HG03521 (cell line): Measurements from ENCODE around the gene ACSF3.
"Not testable (repeated sequence)": the region's sequence is repeated elsewhere in the genome, so short reads cannot be mapped to it uniquely, and the experiment has no call there.

ENCODE experiments used
- ATAC-seq: cut with Tn5 transposase; IDR thresholded peaks from one replicate; pipeline ENCODE4 v1.9.1; 2021; ENCODE audit warnings: mild to moderate bottlenecking, moderate library complexity; ENCODE audit not compliant: unreplicated experiment

The ACSF3 gene

GRCh38 chr16:89055894-89056555 is 37.6 kb upstream of the ACSF3 start:
- ATAC-seq: no peak

GRCh38 chr16:89056592-89056991 is 37.1 kb upstream of the ACSF3 start:
- ATAC-seq: no peak

GRCh38 chr16:89057738-89058137 is 35.9 kb upstream of the ACSF3 start:
- no peak for ATAC-seq

- ATAC-seq: no peak
Observed at GRCh38 chr16:89058812-89059211, 34.8 kb upstream of the ACSF3 start.

GRCh38 chr16:89060207-89060794 is 33.4 kb upstream of the ACSF3 start:
- ATAC-seq: no peak

GRCh38 chr16:89061086-89061485 is 32.6 kb upstream of the ACSF3 start:
- no peak for ATAC-seq

GRCh38 chr16:89061590-89062380 is 31.9 kb upstream of the ACSF3 start:
- ATAC-seq: no peak

- no peak for ATAC-seq
Observed at GRCh38 chr16:89062389-89063345, 31.0 kb upstream of the ACSF3 start.

DNA sequence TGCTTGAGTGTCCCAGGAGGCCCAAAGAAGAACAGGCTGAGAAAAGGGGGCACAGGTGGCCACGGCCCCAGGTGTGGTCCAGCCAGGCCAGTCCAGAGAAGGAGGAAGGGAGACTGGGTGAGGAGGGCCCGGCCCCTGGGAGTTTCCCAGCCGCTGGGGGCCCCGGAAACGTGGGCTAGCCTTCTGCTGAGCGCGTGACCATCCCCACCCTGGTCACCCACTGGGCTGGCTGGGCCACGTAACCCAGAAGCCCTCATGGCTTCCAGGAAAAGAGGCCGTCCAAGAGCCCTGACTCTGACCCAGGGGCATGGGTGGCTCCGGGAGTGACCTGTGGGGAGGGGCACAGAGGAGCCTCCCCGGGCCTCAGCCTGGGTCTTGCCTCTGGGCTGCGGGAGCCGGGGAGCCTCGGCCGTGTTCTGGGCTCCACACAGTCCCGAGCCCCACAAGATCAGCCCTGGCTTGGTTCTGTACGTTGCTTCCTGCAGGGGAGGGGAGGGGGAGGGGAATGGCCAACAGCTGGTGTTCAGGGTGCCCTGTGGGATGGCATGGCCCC is 29.8 kb upstream of the ACSF3 start:
- ATAC-seq: no peak

- ATAC-seq: no peak
Observed at GRCh38 chr16:89064606-89065457, 28.8 kb upstream of the ACSF3 start.

GRCh38 chr16:89065458-89065822 is 28.2 kb upstream of the ACSF3 start:
- no peak for ATAC-seq

- ATAC-seq: no peak
Observed at GRCh38 chr16:89066721-89067120, 26.9 kb upstream of the ACSF3 start.

GRCh38 chr16:89067677-89068443 is 25.8 kb upstream of the ACSF3 start:
- no peak for ATAC-seq

GRCh38 chr16:89068814-89069616 is 24.6 kb upstream of the ACSF3 start:
- ATAC-seq: not testable (repeated sequence)

- no peak for ATAC-seq
Observed at GRCh38 chr16:89069920-89070319, 23.7 kb upstream of the ACSF3 start.

DNA sequence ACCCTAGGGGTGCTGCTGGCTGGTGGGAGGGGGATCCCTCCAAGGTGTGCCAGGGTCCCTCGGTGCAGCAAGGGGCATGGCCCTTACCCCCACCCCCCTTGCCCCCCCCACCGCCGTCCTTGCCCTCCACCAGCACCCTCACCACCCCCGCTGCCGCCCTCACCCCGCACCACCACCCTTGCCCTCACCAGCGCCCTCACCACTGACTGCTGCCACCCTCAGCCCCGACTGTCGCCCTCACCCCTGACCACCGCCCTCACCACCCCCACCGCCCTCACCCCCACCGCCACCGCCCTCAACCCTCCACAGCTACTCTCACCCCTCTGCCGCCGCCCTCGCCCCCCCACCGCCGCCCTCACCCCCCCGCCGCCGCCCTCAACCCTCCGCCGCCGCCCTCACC is 23.1 kb upstream of the ACSF3 start:
- no peak for ATAC-seq

GRCh38 chr16:89071686-89072547 is 21.7 kb upstream of the ACSF3 start:
- ATAC-seq: no peak
